ENCODE measurements around the gene GSTM2.
"Not testable (repeated sequence)": the region's sequence is repeated elsewhere in the genome, so short reads cannot be mapped to it uniquely, and the experiment has no call there.

The GSTM2 gene

GRCh38 chr1:109650609-109651008, 17.2 kb upstream of the GSTM2 start:
- no peak for DNase-seq

- no peak for DNase-seq
Observed at GRCh38 chr1:109652402-109652801, 15.5 kb upstream of the GSTM2 start.

GRCh38 chr1:109653306-109653705, 14.6 kb upstream of the GSTM2 start:
- DNase-seq = no peak

GRCh38 chr1:109654519-109654918, 13.3 kb upstream of the GSTM2 start:
- no peak for DNase-seq

GRCh38 chr1:109655615-109656519, 12.0 kb upstream of the GSTM2 start, which contains the start of gene GSTM4:
TSS of gene GSTM4 (plus strand) at chr1:109656099. CDS start at chr1:109656390, 291 bp downstream.
- DNase-seq = peak; percentile 28

GRCh38 chr1:109657395-109657794, 10.5 kb upstream of the GSTM2 start:
- no peak for DNase-seq

GRCh38 chr1:109657970-109658369, 9.9 kb upstream of the GSTM2 start:
- no peak for DNase-seq

- DNase-seq = no peak
Observed at GRCh38 chr1:109658533-109659042, 9.3 kb upstream of the GSTM2 start.

- no peak for DNase-seq
Observed at GRCh38 chr1:109659145-109659544, 8.7 kb upstream of the GSTM2 start.

GRCh38 chr1:109659997-109660690, 7.7 kb upstream of the GSTM2 start:
- DNase-seq = no peak

- not testable (repeated sequence) for DNase-seq
Observed at GRCh38 chr1:109660691-109661026, 7.2 kb upstream of the GSTM2 start.

- DNase-seq = no peak
Observed at GRCh38 chr1:109661391-109661790, 6.5 kb upstream of the GSTM2 start.

- DNase-seq = no peak
Observed at GRCh38 chr1:109664671-109665070, 3.2 kb upstream of the GSTM2 start.

- DNase-seq = no peak
Observed at GRCh38 chr1:109668123-109668775, 392 bp downstream of the GSTM2 start.

- no peak for DNase-seq
Observed at GRCh38 chr1:109669246-109669948, 1.5 kb downstream of the GSTM2 start.

- DNase-seq = not testable (repeated sequence)
Observed at GRCh38 chr1:109669949-109670302, 2.1 kb downstream of the GSTM2 start.

GRCh38 chr1:109671067-109671466, 3.2 kb downstream of the GSTM2 start:
- no peak for DNase-seq

- not testable (repeated sequence) for DNase-seq
Observed at GRCh38 chr1:109673861-109674260, 6.0 kb downstream of the GSTM2 start.

GRCh38 chr1:109676683-109677381, 9.0 kb downstream of the GSTM2 start:
- DNase-seq = not testable (repeated sequence)

- no peak for DNase-seq
Observed at GRCh38 chr1:109677459-109677858, 9.6 kb downstream of the GSTM2 start.

GRCh38 chr1:109678637-109679036, 10.8 kb downstream of the GSTM2 start:
- not testable (repeated sequence) for DNase-seq

- DNase-seq = not testable (repeated sequence)
Observed at GRCh38 chr1:109684777-109685176, 16.9 kb downstream of the GSTM2 start.

All from amniotic stem cell (primary cell).